HG03558 (cell line): ENCODE measurements around the gene TCEANC.

Experiments
- ATAC-seq: cut with Tn5 transposase; IDR thresholded peaks from one replicate; pipeline ENCODE4 v1.9.1; 2021; ENCODE audit warnings: moderate number of reproducible peaks; ENCODE audit not compliant: unreplicated experiment; ENCODE audit errors: extremely low read depth

Gene TCEANC

DNA sequence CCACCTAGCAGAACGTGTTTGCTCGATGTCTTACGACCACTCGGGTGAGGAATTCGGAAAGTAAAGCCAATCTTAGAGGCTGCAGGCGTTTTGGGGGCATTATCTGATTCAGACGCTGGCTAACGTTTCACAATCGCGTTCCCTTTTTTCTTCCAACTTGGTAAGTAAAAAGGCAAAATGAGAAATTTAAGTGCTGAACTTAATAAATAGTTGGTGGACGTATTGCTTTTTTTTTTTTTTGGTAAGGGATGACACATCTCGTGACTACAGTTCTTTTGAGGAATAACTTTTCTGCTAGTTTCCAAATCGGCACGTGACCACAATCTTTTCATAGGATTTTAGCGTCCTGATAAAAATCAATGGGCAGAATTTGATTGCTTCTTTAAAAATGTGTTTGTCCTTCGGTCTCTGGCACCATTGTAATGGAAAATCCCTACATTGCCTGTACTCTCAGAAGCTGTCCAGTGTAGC lies 36.8 kb downstream of the TCEANC start:
- ATAC-seq, result no peak

DNA sequence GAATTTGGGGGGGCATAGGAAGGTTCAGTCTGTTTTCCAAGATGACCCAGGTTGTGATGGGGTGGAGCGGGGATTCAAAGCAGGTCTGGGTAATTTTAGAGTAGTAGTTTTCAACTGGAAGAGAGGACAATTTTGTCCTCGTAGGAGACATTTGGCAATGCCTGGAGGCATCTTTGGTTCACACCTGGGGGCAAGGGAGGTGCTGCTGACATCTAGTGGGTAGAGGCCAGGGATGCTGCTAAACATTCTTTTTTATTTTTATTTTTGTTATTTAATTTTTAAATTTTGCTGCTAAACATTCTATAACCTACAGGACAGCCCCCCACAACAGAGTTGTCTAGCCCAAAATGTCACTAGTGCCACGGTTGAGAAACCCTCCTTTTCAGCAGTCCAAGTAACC lies 37.9 kb downstream of the TCEANC start:
- no peak for ATAC-seq

DNA sequence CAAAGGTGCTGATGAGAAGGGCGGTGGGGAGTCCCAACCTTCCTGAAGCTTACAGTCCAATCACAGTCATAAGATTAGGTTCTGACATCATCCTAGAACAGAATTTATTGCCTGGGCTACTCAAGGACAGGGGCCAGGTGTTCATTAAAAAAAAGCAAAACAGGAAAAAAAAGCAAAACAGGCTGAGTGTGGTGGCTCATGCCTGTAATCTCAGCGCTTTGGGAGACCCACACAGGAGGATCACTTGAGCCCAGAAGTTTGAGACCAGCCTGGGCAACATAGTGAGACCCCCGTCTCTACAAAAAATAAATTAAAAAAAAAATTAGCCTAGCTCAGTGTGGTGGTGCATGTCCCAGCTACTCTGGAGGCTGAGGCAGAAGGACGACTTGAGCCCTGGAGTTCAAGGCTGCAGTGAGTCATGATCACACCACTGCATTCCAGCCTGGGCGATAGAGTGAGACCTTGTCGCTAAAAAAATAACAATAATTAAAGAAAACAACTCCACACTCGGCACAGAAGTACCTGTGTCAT lies 39.0 kb downstream of the TCEANC start:
- ATAC-seq, result no peak

DNA sequence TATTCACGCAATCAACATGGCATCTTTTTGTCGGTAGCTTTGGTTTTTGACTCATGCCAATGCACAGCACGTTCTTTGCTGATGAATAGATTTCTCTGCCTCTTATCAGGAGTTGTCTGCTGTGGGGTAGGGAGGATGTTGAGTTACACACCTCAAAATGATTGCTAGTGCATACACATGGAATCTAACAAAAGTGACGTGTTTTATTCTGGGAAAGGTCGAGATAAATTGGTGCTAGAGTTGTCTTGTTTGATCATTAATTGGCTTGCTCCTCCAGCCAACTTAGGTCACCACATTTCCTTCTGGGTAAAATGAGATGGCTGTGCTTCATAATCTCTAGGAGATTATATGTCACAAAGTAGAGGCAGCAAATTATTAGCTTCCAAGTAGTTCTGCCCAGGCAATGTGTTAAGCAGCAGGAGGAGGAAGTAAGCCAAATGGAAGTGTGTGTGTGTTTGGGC lies 39.9 kb downstream of the TCEANC start:
- ATAC-seq, result no peak

DNA sequence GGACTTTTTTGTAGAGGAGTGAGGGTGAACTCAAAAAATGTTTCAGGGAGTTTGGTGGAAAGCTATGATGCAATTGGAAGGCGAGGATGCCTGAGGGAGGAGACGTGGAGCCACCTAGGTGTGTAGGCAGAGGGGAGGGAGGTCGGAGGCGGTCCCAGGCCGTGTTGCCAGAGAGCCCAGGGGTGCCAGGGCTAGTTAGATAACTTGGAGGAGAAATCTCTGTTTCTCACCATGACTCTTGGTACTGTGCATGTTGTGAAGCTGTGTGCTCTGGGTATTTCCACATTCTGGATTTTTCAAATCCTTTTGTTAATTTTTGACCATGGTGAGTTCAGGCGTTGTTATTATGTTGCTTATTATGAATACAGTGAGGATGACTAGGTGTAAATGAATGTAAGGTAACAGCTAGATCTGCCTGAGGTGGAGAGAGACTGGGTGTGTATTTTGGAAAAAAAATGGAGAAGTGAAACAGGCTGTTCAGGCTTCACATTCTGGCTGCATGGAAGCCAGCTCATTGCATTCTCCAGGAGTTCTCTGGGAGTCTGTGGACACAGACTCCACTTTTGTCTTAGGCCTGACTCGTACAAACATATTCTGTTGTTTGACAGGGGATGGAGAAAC lies 40.5 kb downstream of the TCEANC start:
- no peak for ATAC-seq

DNA sequence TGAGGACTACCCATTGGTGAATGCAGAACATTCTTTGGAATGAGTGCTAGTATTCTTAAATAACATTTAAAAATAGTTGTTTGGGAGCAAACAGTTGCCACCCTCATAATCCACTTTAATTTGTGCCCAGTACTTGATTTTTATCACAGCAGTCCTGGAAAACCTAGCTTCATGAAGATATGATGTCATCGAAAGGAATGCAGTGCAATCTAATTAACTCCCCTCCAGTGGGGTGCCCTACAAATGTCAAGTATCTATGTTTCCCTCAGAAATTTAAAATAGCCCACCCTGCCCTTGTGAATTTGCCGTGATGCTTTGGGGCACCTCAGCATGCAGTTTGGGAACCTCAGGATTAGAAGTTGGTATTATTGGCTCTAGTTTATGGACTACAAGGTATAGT lies 41.4 kb downstream of the TCEANC start:
- no peak for ATAC-seq

DNA sequence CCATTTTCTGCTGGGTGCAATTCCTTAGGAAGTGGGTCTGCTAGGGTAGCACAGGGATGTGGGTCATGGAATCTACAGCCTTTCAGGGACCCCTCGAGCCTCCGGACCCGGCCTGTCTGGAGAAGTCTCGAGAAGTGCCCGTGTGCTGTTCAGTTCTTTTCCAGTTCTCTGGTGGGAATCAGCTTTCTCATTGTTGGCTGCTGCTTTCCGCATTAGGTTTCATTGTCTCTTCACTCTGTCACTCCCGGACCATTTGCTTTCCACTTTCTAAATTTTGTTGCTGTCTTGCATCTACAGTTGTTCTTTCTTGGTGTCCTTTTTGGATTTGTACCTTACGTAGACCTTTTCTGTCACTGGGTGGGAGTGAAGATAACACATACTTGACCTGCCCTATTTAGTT lies 42.0 kb downstream of the TCEANC start:
- no peak for ATAC-seq

DNA sequence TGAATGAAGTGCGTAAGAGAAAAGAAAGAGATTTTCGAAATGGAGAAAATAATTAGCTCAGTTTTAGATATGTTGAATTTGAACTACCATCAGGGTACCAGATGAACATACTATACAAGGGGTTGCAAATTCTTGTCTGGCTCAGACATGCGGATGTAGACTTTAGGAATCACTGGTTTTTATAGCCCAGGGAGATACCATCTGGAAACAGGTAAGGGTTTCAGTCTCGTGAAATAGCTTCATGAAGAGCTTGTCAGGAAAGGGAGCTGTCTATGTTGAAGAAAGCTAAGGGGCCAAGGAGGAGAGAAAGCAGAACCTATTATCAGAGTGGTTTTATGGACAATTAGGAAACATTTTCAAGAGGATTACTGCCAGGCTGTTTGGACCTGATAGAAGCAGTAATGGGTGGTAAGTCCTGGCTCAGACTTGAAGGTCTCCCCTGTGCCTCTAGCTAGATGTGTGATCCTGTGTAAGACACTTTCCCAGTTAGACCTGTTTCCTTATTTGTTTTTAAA lies 42.7 kb downstream of the TCEANC start:
- no peak for ATAC-seq

DNA sequence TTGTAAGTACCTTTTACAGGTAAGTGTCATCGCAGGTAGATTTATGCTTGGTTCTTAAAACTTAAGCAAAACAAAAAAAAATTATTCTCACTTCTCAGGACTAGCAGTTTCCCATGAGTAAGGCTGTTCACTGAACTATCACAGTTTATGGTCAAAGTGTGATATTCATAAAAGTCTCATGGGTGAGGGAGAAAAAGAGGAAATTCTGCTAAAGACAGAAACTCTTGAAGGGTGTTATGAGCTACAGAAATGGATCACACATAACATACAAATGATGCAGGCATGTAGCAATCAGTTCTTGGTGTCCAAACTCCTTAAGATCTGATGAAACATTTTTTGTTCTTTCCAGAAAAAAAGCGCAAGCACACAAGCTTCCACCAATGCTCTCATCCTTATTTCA lies 44.5 kb downstream of the TCEANC start:
- ATAC-seq, result no peak

DNA sequence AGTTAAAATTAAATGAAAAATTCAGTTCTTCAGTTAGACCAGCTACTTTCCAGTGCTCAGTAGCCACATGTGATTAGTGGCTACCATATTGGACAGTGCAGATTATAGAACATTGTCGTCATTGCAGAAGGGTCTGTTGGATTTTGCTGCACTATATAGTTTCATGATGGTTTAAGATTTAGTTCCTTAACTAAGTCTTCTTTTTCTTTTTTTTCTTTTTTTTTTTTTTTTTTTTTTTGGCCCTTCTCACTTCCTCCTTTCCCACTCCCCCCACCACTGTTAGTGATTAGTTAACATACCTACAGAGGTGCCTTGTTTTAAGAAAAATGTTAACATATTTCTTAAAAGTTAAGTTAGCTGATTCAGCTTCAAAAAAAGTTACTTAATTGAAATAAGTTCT lies 45.0 kb downstream of the TCEANC start:
- ATAC-seq, result no peak

DNA sequence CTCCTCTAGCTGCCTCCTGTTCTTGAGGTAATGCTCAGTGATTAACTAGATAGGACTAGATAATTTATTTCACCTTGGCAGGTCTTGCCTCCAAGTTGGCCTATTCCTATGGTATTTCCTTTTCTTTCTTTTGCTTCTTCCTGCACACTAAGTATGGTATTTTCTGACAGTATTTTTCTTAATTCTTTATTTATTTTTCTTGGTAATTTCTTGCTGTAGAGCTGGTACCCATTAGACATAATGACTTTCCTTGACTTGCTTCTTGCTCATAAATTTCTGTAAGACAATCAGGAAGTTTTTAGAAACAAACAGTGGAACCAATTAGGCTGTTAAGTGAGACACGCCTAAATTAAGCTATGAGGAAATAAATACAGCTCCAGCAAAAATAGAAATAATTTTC lies 45.5 kb downstream of the TCEANC start:
- ATAC-seq, result no peak

DNA sequence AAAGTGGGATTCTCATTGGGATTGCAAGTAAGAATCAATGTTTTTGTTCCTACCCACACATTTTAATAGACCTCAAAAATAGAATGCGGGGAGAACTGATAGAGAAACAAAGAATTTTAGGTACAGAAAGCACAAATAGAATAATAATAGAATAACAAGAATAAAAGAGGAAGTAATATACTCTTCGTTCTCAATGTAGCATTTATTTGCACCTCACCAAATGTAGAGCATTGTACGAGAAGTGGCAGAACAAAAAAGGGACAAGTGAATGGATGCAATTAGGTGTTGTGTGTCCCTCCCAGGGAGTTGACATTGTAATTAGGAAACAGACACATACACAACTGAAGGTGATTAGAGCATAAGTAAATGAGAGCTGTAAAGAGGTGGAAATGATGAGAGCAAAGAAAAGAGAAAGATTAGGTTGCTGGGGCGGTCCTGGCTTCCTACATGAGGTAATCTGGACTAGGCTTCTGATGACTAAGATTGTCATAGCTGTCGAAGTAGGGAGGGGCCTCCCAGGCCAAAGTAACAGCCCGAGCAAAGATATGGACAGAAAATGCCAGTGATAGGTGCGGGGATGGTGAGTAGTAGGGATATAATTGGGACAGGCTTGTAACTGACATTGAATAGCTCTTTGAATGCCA lies 46.4 kb downstream of the TCEANC start:
- no peak for ATAC-seq

DNA sequence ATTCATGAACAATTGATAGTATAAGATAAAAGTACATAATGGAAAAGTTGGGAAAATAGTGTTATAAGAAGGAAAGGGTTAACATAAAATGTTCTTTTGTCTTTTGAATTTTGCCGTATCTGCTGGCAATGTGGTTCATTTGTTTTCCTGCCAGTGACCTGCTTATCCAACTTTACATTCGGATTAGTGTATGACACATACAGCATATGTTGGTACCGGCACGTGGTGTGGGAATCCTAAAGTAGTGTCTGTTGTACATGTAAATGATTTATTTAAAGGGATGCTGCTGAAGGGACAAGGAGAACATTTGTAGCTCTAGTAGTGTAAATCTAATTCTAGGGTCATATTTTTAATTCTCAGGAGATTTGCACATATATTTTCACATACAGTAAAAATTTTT lies 47.4 kb downstream of the TCEANC start:
- ATAC-seq, result no peak

DNA sequence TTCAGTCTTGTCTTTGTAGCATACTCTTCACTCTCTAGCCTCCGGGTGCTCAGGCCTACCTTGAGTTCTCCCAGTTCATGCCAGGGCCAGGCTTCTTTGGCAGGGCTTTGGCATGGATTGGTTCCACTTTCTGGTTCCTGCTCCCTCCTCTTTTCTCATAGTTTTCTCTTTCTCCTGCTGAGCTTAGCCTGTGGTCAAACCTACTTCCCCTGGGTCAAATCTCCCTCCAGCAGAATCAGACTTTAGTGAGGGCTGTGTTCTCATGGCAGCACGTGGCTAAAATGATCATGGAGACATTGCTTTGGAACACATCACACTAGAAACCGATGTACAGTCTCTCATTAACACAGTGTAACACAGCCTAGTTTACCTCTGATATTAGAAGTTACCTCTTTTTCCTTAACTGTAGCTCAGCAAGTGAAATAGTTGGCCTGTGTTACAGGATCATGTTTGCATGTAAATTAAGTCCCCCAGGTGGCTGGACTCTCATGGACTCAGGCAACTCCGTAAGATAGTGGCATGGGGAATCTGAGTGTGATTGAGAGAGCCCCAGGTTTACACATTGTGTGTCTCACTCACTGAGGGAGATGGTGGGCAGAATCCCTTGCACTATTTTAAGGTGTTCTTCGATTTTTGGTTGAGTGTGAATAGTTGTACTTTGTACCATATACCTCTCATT lies 49.3 kb downstream of the TCEANC start:
- no peak for ATAC-seq

DNA sequence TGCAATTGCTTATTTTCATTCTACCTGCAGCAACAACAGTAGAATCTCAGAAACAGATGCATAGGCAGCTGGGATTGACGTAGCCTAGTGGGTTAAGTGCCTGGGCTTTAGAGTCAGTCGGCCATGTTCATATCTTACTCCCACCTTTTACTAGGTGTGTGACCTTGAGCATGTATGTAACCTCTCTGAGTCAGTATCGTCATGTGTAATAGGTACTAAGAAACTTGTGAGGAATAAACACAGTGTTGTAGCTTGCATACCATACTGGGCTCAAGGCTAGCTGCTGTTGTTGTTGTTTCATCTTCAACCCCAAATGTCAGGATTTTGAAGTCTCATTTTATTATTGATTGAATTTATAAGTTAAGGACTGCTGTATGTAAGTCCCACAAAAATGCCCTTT lies 50.2 kb downstream of the TCEANC start:
- ATAC-seq, result no peak

DNA sequence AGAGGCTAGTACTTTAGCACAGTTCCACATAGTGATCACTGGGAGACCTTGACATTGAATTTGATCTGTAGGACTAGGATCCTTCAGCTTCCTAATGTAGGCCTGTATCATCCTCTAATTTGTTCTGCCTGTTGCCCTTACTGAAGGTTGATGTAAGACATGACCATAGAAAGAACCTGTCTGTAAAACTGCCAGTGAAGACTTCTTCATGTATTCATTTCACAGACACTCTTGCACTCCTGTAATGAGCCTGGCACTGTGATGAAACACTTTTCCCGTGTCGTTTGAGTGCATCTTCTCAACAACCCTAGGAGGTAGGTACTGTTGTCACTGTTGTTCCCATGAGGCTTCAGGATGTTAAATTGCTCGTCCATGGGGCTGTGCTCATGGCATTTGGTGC lies 50.6 kb downstream of the TCEANC start:
- ATAC-seq, result no peak

DNA sequence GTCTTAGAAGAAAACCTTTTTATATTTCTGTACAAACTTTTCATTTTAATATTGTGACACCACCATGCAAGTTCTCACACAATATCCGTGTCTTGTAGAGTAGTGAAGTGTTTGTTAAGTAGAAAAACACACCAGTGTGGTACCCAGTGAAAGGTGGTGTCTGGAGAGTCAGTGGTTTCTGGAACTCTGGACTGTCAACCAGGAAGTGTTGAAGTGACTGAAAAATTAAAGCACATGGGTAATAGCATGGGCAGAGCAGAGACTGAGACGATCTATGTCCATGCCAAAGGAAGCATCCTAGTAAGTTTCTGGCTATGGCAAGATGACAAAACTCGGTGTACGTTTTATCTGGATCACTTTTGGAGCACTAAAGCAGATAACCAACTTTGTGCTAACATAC lies 58.2 kb downstream of the TCEANC start:
- no peak for ATAC-seq
